GM19043 (cell line): Measurements from ENCODE around the gene HFE.

ENCODE experiments used
- ATAC-seq: cut with Tn5 transposase; IDR thresholded peaks from one replicate; pipeline ENCODE4 v1.9.1; 2021; ENCODE audit warnings: low read depth; ENCODE audit not compliant: unreplicated experiment

The HFE gene

DNA sequence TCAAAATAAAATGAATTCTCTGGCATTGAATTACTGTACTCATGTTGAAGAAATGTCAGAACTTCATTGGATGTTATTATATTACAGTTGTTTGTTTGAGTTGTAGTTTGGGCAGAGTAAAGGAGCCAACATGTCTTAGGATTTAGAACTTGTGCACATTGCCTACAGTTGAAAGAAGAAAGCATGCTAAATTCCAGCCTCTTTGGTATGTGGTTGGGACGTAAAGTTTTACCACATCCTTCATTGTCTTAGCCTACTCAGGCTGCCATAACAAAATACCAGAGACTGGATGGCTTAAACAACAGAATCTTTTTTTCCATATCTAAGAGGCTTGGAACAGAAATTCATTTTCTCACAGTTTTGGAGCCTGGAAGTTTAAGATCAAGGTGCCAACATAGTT lies 42.4 kb downstream of the HFE start:
- no peak for ATAC-seq

DNA sequence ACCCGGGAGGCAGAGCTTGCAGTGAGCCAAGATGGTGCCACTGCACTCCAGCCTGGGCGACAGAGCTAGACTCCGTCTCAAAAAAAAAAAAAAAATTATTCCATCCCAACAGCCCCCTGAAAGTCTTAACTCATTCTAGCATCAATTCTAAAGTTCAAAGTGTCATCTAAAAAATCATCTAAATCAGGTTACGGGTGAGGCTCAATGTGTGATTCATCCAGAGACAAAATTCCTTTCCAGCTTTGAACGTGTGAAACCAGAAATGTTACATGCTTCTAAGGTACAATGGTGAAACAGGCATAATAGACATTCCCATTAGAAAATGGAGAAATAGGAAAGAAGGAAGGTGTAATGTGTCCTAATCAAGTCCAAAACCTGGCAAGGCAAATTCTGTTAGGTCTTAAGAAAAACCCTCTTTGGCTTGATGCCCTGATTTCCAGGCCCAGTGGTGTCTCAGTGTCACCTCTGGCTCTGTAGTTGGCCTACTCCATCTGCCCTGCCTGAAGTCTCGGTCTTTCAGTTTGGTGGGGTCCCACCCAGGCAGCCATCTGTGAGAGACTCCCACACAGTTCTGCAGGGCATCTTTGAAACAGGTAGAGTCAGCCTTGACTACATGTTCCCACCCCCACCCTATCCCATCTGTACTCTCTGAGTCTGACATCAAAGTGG lies 43.5 kb downstream of the HFE start:
- ATAC-seq, result no peak

DNA sequence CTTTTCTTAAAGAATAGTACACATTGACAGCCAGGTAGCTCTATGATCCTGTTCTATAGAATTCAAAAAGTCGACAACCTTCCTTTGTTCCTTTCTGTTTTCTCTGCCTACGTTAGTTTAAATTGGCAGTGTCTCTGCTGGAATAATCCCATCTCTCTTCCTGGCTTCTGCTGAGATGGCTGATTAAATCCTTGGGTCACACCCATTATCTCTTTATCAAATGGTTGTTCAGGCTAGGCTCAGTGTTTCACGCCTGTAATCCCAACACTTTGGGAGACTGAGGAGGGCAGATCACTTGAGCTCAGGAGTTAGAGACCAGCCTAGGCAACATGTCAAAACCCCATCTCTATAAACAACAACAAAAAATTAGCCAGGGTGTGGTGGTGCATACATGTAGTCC lies 44.4 kb downstream of the HFE start:
- no peak for ATAC-seq

DNA sequence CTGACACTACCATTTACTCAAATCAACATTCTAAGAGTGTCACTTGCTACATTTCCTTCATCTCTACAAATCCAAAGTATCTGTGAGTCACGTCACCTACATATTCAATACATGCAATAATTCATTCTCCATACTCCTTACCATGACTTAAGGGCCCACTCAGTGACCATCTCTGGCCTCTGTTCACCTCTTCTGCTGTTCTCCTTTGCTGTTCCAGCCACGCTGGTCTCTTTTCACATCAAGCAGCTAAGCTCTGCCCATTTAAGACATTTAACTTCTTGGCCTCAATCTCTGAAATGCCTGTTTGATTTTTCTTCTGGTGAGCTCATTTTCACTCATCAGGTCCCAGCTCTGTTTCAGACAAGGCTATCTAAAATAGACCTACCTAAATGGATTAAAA lies 46.5 kb downstream of the HFE start:
- ATAC-seq, result no peak

DNA sequence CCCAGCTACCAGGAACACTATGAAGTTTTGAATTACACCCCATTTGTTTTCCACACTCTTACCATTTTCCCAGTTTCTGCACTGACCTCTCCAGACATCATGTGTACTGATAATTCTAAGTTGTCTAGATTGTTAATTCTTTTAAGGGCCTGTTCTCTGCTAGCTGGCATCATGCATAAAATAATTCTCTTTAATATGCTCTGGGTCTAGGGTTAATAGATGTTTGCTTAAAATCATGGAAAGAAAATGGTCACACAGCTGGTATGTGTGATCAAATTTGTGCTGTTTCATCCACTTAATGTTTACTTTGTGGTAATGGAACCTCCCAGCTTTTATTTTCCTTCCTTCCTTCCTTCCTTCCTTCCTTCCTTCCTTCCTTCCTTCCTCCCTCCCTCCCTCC lies 49.1 kb downstream of the HFE start:
- ATAC-seq, result no peak

DNA sequence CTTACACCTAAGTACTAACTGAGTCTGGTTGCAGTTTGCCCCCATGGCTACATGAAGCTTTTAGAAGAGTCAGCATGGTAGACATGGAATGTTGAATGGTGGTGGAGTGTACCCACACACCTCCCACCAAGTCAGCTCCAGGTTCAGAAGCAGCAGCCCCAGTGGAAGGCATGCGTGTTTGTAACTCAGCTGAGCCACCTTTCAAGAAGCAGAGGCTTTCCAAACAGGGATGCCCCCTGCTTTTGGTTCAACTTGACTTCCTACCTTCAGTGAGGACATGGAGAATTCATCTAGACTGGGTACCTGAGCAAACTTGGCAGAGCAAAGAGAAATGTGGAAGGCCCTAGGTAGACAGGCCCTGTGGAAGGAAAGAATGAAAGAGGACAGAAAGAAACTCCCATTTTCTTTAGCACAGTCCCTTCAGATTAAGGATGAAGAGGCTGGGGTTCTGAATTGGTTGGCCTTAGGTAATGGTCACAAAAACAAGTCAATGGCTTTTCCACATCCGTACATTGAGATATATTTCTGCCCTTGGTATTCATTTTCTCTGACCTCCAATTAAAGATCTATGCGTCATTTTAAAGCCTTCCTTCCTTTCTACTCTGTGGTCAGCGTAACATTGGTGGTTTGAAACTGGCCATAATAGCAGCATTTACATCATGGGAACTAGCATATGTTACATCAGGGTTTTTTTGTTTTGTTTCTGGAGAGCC lies 53.2 kb downstream of the HFE start:
- no peak for ATAC-seq

DNA sequence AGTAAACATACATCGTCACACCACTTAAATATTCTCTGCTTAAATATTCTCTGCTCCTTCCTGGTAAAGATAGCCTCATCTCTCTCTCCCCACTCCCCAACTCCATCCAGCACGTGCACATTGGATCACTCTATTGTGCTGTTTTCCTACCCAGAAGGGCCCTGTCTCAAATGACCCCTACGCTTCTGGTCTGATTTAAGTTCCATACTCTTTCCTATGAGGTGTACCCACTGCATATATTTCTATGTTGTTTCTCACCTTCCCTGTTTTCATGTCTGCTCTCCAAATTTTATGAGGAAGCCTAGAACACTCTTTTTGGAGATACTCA lies 53.7 kb downstream of the HFE start:
- no peak for ATAC-seq

DNA sequence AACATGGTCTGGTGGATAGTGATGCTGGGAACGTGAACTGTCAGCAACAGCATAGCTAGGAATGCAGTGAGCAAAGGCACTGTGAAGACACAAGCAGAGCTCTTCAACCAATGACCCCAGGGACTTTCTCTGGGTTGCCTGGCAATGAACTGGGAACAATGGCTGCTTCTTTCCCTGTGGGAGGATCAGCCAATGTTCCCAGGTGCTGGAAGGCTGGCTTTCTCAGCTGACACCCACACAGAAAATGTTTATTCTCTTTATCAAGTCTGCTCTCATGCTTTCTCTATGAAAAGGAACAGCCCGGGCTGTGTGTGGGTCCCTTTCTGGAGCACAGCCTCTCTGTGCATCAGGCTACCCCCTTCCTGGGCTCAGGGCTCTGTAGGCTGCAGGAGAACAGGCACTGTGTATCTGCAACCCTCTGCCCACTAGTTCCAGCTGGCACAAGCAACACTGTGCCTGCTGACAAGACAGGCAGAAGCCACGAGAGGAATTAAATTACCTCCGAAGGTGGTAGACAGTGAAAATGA lies 54.2 kb downstream of the HFE start:
- no peak for ATAC-seq

DNA sequence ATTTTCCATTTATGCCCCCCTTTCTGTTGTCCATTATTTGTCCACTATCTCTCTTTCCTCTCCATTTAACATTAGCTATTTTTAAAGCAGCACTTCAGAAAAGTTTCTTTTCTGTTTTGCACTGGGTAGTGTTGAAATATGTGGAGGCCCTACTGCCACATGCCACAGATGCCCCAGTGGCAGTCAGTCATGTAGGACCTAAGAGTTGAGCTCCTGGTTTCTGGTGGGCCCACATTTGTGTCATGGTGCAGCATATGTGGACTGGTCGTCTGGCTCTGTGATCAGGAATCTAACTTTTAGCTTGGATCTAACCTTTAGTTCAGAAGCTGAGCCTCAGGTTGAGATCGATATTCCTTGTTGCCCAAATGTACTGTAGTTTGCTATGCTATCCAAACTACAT lies 54.8 kb downstream of the HFE start:
- ATAC-seq, result no peak
